Measurements from ENCODE around the gene CAMK2G.
"Not testable (repeated sequence)": the region's sequence is repeated elsewhere in the genome, so short reads cannot be mapped to it uniquely, and the experiment has no call there.

Gene CAMK2G

GRCh38 chr10:73838008-73838567 lies 36.3 kb downstream of the CAMK2G start:
- no peak overlapping the region for H3K4me3 ChIP-seq (ENCODE audit: low read depth, low read length)
- TF ChIP-seq, protein P1, sequence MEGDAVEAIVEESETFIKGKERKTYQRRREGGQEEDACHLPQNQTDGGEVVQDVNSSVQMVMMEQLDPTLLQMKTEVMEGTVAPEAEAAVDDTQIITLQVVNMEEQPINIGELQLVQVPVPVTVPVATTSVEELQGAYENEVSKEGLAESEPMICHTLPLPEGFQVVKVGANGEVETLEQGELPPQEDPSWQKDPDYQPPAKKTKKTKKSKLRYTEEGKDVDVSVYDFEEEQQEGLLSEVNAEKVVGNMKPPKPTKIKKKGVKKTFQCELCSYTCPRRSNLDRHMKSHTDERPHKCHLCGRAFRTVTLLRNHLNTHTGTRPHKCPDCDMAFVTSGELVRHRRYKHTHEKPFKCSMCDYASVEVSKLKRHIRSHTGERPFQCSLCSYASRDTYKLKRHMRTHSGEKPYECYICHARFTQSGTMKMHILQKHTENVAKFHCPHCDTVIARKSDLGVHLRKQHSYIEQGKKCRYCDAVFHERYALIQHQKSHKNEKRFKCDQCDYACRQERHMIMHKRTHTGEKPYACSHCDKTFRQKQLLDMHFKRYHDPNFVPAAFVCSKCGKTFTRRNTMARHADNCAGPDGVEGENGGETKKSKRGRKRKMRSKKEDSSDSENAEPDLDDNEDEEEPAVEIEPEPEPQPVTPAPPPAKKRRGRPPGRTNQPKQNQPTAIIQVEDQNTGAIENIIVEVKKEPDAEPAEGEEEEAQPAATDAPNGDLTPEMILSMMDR (IDR thresholded peaks at IDR 0.05; ENCODE audit: borderline replicate concordance, insufficient read depth, low read depth, low read length): no peak

DNA sequence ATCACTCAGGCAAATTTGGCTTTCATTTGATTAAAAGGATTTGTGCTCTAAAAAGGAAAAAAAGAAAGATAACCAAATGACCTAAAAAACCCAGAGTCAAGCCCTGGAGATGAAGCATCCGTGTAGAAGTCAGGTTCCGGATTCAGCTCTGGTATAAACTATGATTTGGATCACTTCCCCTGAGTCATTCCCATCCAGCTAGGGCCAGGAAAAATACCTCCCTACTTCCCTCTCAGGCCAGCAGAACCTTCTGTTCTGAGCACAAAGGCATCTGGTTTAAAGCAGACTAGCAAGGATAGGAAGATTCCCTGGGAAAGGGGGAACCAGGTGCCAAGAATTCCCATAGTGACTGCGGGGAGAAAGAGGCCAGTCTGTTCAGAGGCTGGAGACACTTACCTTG lies 37.3 kb downstream of the CAMK2G start:
- no peak overlapping the region for H3K4me3 ChIP-seq (ENCODE audit: low read depth, low read length)
- TF ChIP-seq, protein P1 (IDR thresholded peaks at IDR 0.05; ENCODE audit: borderline replicate concordance, insufficient read depth, low read depth, low read length): no peak

GRCh38 chr10:73836427-73836980 lies 37.9 kb downstream of the CAMK2G start:
- H3K4me3 ChIP-seq (ENCODE audit: low read depth, low read length): no peak overlapping the region
- TF ChIP-seq, protein P1 (IDR thresholded peaks at IDR 0.05; ENCODE audit: borderline replicate concordance, insufficient read depth, low read depth, low read length): no peak

GRCh38 chr10:73829090-73829489 lies 45.3 kb downstream of the CAMK2G start:
- H3K4me3 ChIP-seq (ENCODE audit: low read depth, low read length): not testable (repeated sequence)

DNA sequence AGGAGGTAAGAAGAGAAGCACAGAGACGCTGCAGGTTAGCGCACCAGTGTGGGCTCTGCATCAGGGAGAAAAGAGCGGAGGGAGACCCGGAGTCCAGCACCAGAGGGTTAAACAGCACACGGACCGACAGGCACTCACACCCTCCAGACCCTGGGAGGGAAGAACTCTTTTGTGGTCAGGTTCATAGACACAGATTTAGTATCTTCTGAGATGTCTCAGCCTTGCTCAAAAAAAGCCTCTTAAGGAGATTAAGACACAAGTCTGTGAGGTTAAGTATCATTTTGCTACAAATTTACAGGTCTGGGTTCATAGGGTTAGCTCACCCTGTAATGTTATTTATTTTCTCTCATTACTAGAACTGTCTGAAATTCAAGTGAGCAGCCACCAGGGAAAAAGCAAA lies 46.2 kb downstream of the CAMK2G start:
- H3K4me3 ChIP-seq (ENCODE audit: low read depth, low read length): no peak overlapping the region
- TF ChIP-seq, protein P1 (IDR thresholded peaks at IDR 0.05; ENCODE audit: borderline replicate concordance, insufficient read depth, low read depth, low read length): no peak

DNA sequence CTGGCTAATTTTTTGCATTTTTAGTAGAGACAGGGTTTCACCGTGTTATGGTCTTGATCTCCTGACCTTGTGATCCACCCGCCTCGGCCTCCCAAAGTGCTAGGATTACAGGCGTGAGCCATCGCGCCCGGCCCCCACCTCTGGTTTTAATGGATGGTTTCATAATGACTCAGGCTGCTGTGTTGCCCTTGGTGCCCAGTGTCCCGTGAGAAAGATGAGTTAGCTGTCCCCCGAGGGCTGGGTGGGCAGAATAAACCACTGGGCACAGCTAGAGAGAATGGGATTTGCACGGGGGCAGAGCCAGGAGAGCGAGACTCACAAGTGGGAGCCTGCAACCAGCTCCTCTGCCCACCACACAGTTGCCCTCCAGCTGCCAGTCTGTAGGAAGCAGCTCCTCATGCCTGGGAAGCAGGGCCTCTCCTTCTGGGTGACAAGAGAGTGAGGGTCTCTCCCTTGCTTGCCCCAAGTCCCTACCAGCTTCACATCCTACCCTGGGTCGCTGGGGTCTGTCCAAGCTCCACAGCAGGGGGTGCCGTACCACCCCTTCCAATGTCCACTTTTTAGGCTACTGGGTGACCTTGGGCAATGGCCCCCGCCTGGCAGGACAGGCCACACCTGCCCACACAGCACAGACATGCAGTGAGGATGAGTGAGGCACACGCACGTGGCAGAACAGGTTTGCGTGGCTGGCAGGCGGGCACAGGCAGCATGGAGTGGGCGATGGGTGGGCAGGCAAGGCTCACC lies 46.8 kb downstream of the CAMK2G start:
- H3K4me3 ChIP-seq (ENCODE audit: low read depth, low read length): no peak overlapping the region
- TF ChIP-seq, protein P1 (IDR thresholded peaks at IDR 0.05; ENCODE audit: borderline replicate concordance, insufficient read depth, low read depth, low read length): no peak

DNA sequence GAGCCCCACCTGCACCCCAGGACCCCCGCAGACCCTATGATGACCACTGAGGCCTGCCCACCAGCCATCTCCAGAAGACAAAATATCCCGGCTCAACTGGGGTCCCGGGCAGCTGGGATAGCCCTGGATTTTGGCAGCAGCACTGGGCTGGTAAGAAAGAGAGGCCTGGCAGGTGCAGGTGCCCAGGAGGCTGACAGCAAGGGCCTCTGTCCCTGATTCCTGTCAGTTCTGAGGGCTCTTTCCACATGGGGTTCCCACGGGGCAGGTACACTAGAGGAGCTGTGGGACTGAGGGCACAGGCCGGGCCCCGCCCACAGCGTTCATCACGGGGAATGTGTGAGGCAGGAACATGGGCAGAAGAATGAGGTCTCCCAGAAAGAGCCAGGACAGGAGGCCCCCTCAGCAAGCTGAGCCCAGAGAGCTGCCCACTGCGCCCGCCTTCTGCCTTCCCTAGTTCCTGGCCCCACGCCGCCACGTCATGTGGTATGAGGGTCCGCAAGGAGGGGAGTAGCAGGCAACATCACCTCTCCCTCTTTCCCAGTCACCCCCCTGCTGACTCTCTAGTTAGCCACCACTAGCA lies 50.1 kb downstream of the CAMK2G start:
- no peak overlapping the region for H3K4me3 ChIP-seq (ENCODE audit: low read depth, low read length)
- TF ChIP-seq, protein P1 (IDR thresholded peaks at IDR 0.05; ENCODE audit: borderline replicate concordance, insufficient read depth, low read depth, low read length): no peak
